CD4-positive, alpha-beta T cell (primary cell): ENCODE data around the gene PLA2G1B. TPM values are rescaled to one million over a fixed set of nuclear protein-coding genes. Genes with fewer than 3 reads are reported as not detected.

Source experiments
- ATAC-seq: fragments of 200-7000 bp; cut with Tn5 transposase; one replicate; pipeline ENCODE4 v1.10.0; 2022; ENCODE audit warnings: mild to moderate bottlenecking; ENCODE audit not compliant: poor library complexity
- CTCF ChIA-PET: fragments of 350-600 bp; sonication (Branson Sonifier 250); formaldehyde crosslinking; loops from one replicate; lab custom pipeline; 2021; ENCODE audit warnings: antibody characterized with exemption, inconsistent platforms; lab: Charles Lee
- POLR2A ChIA-PET: fragments of 350-600 bp; sonication (Branson Sonifier 250); formaldehyde crosslinking; loops from one replicate; lab custom pipeline; 2021; ENCODE audit warnings: antibody characterized with exemption, inconsistent platforms; lab: Charles Lee
- DNase-seq, 14 experiments: peaks; one replicate each; pipeline ENCODE4 v3.0.0-alpha.2; 2013 to 2020; ENCODE audit warnings: mixed read lengths in 2 of 14
- H3K27ac ChIP-seq, 2 donors: one replicate each; pipeline versions ENCODE4 v1.5.1 to v1.7.0; 2013; ENCODE audit warnings: low read length in 2 of 2, low read depth in 1 of 2, mild to moderate bottlenecking in 1 of 2
- H3K27me3 ChIP-seq, 2 experiments: 1 replicate in 1 of 2; 2 replicates in 1 of 2; pipeline versions ENCODE4 v1.6.1 to v1.7.0; 2013; ENCODE audit warnings: low read length in 2 of 2, control low read depth in 1 of 2, mild to moderate bottlenecking in 1 of 2, moderate library complexity in 1 of 2; ENCODE audit not compliant: insufficient read depth in 2 of 2, control insufficient read depth in 1 of 2
- H3K36me3 ChIP-seq: one replicate; pipeline ENCODE4 v1.6.1; 2013; ENCODE audit warnings: low read length, control low read depth; ENCODE audit not compliant: insufficient read depth
- H3K4me1 ChIP-seq: one replicate; pipeline ENCODE4 v1.6.1; 2013; ENCODE audit warnings: low read length, control low read depth; ENCODE audit not compliant: insufficient read depth
- H3K4me3 ChIP-seq: one replicate; pipeline ENCODE4 v1.5.1; 2013; ENCODE audit warnings: mild to moderate bottlenecking, low read length, moderate library complexity
- H3K9me3 ChIP-seq, 2 experiments: 1 replicate in 1 of 2; 2 replicates in 1 of 2; pipeline versions ENCODE4 v1.6.1 to v1.7.0; 2013; ENCODE audit warnings: low read length in 2 of 2, mild to moderate bottlenecking in 2 of 2, control low read depth in 1 of 2, moderate library complexity in 1 of 2; ENCODE audit not compliant: control insufficient read depth in 1 of 2, insufficient read depth in 1 of 2
- H3K27ac Mint-ChIP-seq: one replicate; pipeline ENCODE4 v1.8.0; 2020; ENCODE audit warnings: mixed read lengths
- H3K27me3 Mint-ChIP-seq: one replicate; pipeline ENCODE4 v1.8.0; 2021; ENCODE audit warnings: mixed read lengths
- H3K36me3 Mint-ChIP-seq: one replicate; pipeline ENCODE4 v1.8.0; 2021; ENCODE audit warnings: low read depth, mixed read lengths
- H3K4me1 Mint-ChIP-seq: one replicate; pipeline ENCODE4 v1.8.0; 2021; ENCODE audit warnings: low read depth, mixed read lengths
- H3K4me3 Mint-ChIP-seq: one replicate; pipeline ENCODE4 v1.8.0; 2020; ENCODE audit warnings: mild to moderate bottlenecking, mixed read lengths
- H3K9me3 Mint-ChIP-seq: one replicate; pipeline ENCODE4 v1.8.0; 2020; ENCODE audit warnings: mixed read lengths
- intact Hi-C, 2 experiments: fragments of 100-400 bp; cut with DNase I in 1 of 2; cut with micrococcal nuclease in 1 of 2; formaldehyde crosslinking; loops; one replicate each; pipeline versions ENCODE4 v1.15.1 to v1.9.0; 2023 to 2025; cut with DNase I, micrococcal nuclease
- total RNA-seq, 174 experiments: library from RNA in 2 of 174; stranded (reverse) in 2 of 174; gene quantifications; one replicate each; pipeline ENCODE4 v1.2.3 and lab custom pipeline; 2021 to 2026
- TF ChIP-seq, protein P1 (sequence below): fragments of 200-600 bp; IDR thresholded peaks from one replicate; pipeline ENCODE4 v1.8.0; 2022; ENCODE audit warnings: antibody characterized with exemption, mild to moderate bottlenecking

The PLA2G1B gene
- total RNA-seq, 2 experiments from 2014 or later: not detected

DNA sequence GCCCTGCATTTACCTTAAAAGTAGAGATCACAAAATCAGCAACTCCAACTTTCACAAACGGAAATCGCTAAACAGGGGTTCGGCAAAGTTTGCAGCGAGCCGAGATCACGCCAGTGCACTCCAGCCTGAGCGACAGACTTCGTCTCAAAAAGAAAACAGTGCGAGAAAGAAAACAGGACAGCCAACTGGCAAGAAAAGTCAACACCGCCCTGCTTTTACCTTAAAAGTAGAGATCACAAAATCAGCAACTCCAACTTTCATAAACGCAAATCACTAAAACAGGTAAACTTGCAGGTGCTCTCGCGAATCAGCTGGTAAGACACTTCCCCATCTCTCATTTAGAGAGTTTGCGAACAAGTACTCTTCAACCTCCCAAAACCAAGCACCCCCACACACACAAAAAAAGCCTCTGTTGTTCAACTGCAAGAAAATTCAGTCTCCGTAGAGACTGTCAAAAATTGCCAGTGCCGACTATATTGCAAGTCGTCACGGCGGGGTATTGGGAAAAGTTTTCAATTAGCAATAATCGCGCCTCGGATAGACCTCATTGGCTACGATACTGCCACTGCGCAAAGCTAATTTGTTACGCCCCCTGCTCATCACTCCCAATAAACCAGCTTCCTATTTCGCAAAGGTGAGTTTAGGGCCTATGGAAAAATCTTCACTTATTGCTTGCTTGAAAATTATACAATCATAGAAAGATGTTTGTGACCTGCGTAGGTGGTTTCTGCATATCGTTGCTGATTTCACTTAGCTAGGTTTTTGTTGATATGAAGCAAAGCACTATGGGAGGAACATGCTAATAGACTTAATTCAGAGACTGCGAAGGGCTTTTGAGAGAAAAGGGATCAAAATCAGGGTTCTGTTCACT is 34.7 kb downstream of the PLA2G1B start, which contains the start of gene RNU4-1:
RNU4-1 (minus strand) TSS at position 577 of the 871 bp plus-strand sequence.
- peaks cover 5% of the 10 kb centered on the region for H3K4me1 Mint-ChIP-seq
- no peaks in the 10 kb centered on the region for H3K9me3 Mint-ChIP-seq
- ATAC-seq (peak; percentile 51), DNase-seq (peak; percentile 49 to 92 (median 64))
- no peaks in the 10 kb centered on the region for H3K27me3 ChIP-seq
- no peaks in the 10 kb centered on the region for H3K36me3 ChIP-seq
- H3K9me3 ChIP-seq: no peaks in the 10 kb centered on the region
- H3K27ac ChIP-seq: peak within 1 kb of the TSS; percentile 99 to 100
- H3K27me3 Mint-ChIP-seq: no peaks in the 10 kb centered on the region
- H3K27ac Mint-ChIP-seq: no peak within 1 kb of the TSS
- TF ChIP-seq, protein P1, sequence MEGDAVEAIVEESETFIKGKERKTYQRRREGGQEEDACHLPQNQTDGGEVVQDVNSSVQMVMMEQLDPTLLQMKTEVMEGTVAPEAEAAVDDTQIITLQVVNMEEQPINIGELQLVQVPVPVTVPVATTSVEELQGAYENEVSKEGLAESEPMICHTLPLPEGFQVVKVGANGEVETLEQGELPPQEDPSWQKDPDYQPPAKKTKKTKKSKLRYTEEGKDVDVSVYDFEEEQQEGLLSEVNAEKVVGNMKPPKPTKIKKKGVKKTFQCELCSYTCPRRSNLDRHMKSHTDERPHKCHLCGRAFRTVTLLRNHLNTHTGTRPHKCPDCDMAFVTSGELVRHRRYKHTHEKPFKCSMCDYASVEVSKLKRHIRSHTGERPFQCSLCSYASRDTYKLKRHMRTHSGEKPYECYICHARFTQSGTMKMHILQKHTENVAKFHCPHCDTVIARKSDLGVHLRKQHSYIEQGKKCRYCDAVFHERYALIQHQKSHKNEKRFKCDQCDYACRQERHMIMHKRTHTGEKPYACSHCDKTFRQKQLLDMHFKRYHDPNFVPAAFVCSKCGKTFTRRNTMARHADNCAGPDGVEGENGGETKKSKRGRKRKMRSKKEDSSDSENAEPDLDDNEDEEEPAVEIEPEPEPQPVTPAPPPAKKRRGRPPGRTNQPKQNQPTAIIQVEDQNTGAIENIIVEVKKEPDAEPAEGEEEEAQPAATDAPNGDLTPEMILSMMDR: no peak
- intact Hi-C loops: loop anchor here in 1 of 2 experiments (1.0 to 5.0 kb wide), 3 partner anchors 9 to 281 kb away; partner anchors contain the start of gene SIRT4
- H3K4me3 Mint-ChIP-seq: no peak within 1 kb of the TSS
- peaks cover 23% of the 10 kb centered on the region for H3K4me1 ChIP-seq
- ChIA-PET CTCF (interaction anchor here (1.2 to 3.5 kb wide), 4 partner anchors 9 to 92 kb away, joined by 6 to 51 read pairs (median 13); partner anchors contain the start of genes PXN, RPLP0 and SIRT4), POLR2A (interaction anchor here (0.6 to 4.9 kb wide), 42 partner anchors 9 to 1776 kb away, joined by 3 to 271 read pairs (median 6); partner anchors contain the start of genes ACADS, BICDL1, COQ5 and COX6A1)
- peak within 1 kb of the TSS; percentile 75 for H3K4me3 ChIP-seq
- no peaks in the 10 kb centered on the region for H3K36me3 Mint-ChIP-seq

- Histone ChIP-seq H3K4me3 (peak overlapping the region; percentile 75), H3K27ac (peak overlapping the region; percentile 99 to 100), H3K27me3 (no peaks in the 10 kb centered on the region), H3K36me3 (no peaks in the 10 kb centered on the region), H3K9me3 (no peaks in the 10 kb centered on the region), H3K4me1 (peaks cover 23% of the 10 kb centered on the region)
- Mint-ChIP-seq H3K27me3 (no peaks in the 10 kb centered on the region), H3K4me3 (no peak overlapping the region), H3K4me1 (peaks cover 5% of the 10 kb centered on the region), H3K9me3 (no peaks in the 10 kb centered on the region), H3K27ac (no peak overlapping the region), H3K36me3 (no peaks in the 10 kb centered on the region)
- TF ChIP-seq, protein P1: no peak
- intact Hi-C loops: loop anchor here in 1 of 2 experiments (5.0 kb wide), 1 partner anchor 280 kb away; no protein-coding TSS in a partner anchor
- ATAC-seq (no peak), DNase-seq (peak in 1 of 14 experiments; percentile 25)
- ChIA-PET POLR2A (interaction anchor here (0.7 to 4.9 kb wide), 36 partner anchors 11 to 1934 kb away, joined by 3 to 271 read pairs (median 10); partner anchors contain the start of genes ACADS, BICDL1, COQ5 and COX6A1), CTCF (interaction anchor here (1.2 to 3.5 kb wide), 4 partner anchors 10 to 92 kb away, joined by 6 to 51 read pairs (median 13); partner anchors contain the start of genes PXN, RPLP0 and SIRT4)
Observed at GRCh38 chr12:120292411-120292660, 35.2 kb downstream of the PLA2G1B start.

DNA sequence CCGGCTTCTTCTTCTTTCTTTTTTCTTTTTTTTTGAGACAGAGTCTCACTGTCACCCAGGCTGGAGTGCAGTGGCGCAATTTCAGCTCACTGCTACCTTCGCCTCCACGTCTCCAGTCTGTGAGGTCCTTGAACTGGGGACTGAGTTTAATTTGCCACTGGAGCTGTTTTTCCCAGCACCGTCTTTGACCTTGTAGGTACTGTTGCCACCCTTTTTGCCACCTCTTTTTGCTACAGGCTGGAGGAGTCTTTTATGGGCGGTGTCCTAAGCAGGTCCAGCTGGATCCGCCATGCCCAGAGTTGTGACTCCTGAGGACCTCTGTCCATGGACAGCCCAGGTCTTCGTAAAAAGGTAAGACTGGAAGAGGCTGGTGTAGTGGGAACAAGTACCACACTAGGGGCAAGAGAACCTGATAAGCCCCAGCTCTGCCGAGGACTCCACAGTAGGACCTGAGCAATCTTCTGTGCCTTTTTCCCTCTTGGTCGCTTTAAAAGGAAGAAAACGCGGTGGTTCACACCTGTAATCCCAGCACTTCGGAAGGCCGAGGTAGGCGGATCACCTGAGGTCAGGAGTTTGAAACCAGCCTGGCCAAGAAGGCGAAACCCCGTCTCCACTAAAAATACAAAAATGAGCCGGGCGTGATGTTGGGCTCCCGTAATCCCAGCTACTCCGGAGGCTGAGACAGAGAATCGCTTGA is 36.8 kb downstream of the PLA2G1B start:
- no peak for ATAC-seq

More for the DNA sequence above, 36.8 kb downstream of the PLA2G1B start:
- TF ChIP-seq, protein P1: no peak
- POLR2A ChIA-PET: interaction anchor here (0.6 to 4.9 kb wide), 46 partner anchors 8 to 1935 kb away, joined by 3 to 271 read pairs (median 8); partner anchors contain the start of genes ANAPC5, COQ5, COX6A1 and DIABLO
- Histone ChIP-seq H3K9me3 (no peaks in the 10 kb centered on the region), H3K36me3 (no peaks in the 10 kb centered on the region), H3K4me3 (peak overlapping the region; percentile 75), H3K4me1 (peaks cover 23% of the 10 kb centered on the region), H3K27me3 (no peaks in the 10 kb centered on the region), H3K27ac (peak overlapping the region; percentile 49 to 99)
- no peaks in the 10 kb centered on the region for H3K9me3 Mint-ChIP-seq
- no peaks in the 10 kb centered on the region for H3K36me3 Mint-ChIP-seq
- peak overlapping the region; percentile 69 for H3K4me3 Mint-ChIP-seq
- no peak overlapping the region for H3K27ac Mint-ChIP-seq
- CTCF ChIA-PET: interaction anchor here (1.3 to 3.5 kb wide), 6 partner anchors 12 to 90 kb away, joined by 3 to 51 read pairs (median 12); partner anchors contain the start of genes PXN, RPLP0 and SIRT4
- DNase-seq: peak in 7 of 14 experiments; percentile 2 to 58 (median 14)
- intact Hi-C loops: loop anchor here in 1 of 2 experiments (1.0 to 5.0 kb wide), 2 partner anchors 38 to 278 kb away; no protein-coding TSS in a partner anchor
- H3K4me1 Mint-ChIP-seq: peaks cover 5% of the 10 kb centered on the region
- H3K27me3 Mint-ChIP-seq: no peaks in the 10 kb centered on the region
